Regular cardiac myocyte (primary cell): ENCODE measurements around the gene CKS1B. TPM values are rescaled to one million over a fixed set of nuclear protein-coding genes. Genes with fewer than 3 reads are reported as not detected.

Experiments
- total RNA-seq: library from RNA; depleted of rRNA; stranded (reverse); fragments of >200 nt; gene quantifications from 2 replicates; pipeline ENCODE4 v1.2.3, GENCODE V29; 2014

The CKS1B gene
- total RNA-seq = 40.9 and 151 TPM in 2 replicates

DNA sequence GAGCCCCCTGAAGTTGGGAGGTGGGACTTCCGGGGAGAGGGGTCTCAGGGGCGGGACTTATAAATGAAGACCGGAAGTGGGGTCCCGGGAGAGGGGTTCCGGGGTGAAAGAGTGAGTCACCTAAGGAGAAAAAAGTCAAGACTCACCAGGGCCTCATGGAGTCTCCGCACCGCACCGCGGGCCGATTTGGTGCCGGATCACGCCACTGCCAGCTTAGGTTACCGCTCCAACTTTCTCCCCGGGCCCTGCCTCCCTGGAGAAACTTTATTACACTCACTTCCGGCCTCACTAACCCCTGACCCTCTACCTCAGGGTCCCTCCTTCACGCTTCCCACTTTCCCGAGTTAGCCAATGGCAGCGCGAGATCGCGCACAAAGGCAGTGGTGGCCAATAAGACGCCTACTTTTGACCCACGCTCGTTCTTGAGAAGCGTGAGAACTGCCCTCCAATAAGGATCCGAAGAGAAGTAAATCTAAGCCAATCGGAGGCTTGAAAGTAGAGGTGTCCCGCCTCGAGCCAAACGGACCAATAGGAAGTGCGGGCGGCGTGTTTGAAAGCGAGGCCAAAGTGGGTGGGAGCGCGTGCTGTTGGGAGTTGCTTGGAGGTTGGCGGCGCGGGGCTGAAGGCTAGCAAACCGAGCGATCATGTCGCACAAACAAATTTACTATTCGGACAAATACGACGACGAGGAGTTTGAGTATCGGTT is at the start of gene CKS1B:
CKS1B (plus strand) TSS at position 580 of the 706 bp plus-strand sequence; CDS start at position 645, 65 bp downstream.

DNA sequence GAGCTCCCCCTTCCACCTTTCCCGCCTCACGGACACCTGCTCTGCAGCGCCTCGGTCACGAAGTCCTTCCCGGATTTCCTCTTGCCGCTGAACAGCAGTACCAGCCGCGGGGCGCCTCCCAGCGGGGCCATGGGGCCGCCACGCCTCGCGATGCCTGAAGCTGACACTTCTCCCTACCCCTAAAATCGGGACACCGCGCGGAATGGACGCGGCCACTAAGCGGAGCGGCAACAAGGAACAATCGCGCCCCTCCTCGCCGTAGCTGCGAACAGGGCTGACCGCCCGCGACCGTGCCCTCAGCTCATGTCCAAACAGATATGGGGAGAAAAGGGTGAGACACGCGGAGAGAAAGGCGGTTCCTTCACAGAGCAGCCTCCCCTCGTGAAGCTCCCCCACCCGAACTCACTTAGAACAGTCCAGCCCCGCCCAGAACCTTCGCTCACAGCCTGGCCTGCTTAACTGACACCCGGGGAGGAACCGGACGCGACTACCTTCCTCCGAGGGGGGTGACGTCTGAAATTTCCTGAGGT is 37.9 kb upstream of the CKS1B start, which contains the start of gene PMVK:
PMVK (minus strand) TSS at position 165 of the 530 bp plus-strand sequence; CDS start at position 131, 34 bp downstream.

DNA sequence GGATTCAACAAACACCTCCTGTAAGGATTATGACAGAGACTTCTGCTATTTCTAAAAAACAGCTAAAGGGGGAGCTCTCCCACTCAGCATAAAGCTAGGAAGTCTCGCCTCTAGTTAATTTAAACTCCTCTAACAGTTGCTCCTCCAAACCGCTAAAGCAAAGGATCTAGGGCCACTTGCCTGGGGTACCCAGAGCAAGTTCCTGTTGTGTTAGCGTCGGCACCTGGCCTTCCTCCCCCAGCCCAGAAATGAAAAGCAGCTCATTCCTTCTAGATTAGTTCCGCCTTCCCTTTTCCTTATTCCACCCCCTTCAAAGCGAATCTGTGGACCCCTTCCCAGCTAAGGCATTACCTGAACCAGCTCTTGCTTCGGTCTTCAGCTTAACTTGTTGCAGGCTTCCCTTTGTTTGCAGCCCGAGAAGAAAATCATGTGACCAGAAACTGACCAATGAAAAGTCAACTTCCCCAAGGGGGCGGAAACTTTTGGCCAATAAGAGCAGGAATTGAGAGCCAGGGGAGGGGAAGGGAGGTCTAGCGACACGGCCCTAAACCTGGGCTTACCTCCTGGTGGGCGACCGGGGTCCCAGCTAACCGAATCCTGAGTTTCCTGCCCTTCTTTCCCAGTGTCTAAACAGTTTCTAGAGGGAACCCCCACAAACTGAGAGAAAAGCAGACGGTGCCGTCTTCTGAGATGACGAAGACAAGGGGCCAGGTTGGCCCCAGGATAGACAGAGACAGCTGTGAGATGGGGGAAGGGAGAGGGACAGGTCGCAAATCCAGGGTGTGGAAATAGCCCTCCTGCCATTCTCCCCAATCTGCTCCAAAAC is 18.6 kb upstream of the CKS1B start, which contains the start of gene PBXIP1:
PBXIP1 (minus strand) TSS at position 382 of the 826 bp plus-strand sequence. CDS start 2,378 bp downstream, outside the sequence.

DNA sequence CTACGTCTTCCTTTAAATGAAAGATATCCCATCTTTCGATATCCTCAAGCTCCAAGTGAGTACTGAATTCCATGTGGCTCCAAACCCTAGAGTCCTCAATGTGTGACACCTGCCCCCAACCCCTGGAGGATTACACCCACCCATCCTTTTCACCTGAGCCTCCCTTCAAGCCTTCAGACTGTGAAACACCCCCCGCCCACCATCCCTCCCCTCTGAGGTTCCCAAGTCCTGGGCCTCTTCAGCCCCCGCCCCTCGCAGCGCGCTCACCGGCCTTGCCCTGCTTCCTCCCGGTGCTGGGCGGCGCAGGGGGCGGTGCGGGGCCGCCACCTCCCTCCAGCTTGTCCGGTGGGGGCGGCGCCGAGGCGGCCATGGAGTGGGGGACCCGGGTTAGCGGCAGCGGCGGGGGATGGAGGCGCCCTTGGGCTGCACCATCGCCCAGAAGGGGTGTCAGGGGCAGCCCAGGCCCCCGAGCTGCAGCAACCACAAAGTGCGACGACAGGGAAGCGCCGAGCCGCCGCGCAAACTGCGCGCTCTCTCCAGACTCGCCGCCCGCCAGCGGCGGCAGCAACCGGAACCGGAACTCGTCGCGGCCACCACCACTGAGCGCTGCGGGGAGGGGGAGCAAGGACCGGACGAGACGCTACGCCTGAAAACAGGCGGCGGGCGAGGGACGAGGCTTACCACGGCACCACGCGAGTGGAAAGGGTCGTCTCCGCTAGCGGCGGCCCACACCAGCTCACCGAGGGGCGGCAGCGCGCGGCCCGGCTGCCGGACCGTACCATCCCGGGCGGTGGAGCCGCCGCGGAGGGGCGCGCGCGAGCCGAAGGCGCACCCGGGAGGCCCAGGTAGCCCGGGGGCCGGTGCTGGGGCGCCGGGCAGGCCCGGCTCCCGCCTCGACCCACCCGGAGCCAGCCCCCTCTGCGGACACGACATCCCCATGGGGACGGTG is 13.0 kb upstream of the CKS1B start, which contains the start of gene PYGO2:
PYGO2 (minus strand) TSS at position 576 of the 949 bp plus-strand sequence; CDS start at position 370, 206 bp downstream.

DNA sequence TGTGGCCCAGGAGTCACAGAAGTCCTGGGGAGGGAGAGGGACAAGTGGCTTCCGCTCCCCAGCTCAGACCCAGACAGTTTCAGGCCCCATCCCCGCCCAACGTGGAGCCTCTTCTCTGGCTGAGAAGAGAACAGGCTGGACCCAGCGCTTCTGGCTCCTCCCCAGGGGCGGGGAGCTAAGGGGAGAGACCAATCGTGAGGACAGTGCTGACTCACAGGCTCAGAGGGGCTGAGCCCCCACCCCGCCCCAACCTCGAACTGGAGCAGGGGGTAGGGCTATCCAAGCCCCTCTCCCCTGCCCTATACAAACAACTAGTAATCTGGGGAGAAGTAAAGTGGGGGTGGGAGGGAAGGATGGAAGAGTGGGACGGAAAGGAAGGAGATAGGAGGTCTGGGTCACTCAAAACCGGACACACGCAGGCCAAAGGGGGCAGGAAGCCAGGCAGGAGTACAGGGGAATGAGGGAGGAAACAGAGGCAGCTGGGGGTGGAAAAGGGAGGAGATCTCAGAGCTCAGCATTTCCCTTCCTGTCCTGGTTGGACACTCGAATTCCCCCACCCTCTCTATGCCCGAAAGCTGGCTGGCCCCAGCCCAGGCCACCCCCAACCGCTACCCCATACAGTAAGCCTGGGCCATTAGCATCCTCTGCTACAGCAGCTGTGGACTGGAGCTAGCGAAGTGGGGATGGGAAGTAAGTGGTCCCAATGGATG is 3.7 kb upstream of the CKS1B start, which contains the start of gene SHC1:
SHC1 (minus strand) TSS at position 117 of the 710 bp plus-strand sequence. CDS start 221 bp downstream, outside the sequence.

DNA sequence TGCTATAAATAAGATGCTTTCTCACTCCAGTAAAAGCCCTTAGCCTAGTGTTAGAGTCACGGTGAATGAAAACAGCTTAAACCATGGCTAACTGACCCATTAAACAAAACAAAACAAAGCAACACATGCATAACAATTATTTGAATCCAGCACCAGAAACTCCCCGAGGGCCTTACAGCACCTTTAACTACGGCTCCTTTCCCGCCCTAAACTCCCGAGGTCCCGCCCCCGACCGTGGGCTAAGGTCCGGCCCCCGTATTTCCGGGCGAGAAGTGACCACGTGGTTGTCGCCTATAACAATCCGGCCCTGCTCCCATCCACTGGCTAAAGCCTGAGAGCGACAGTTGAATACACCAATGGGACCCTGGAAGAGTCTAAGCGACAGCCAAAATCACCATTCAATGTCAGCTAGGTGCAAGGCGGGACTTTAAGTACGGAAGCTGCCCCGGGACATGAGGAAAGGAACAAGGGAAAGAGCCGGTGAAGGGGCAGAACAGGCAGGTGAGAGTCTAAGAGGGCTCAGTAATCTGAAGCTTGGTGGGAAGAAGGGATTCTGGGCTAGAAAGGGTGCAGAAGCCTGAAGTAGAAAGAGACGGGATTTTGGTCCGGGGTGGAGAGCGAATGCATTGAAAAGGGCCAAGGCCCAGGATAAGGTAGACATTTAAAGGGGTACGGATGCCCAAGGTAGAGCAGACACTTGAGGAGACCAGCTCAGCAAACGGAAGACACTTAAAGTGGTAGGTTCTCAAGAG is 8.6 kb downstream of the CKS1B start, which contains the start of gene FLAD1:
FLAD1 (plus strand) TSS at position 448 of the 752 bp plus-strand sequence. CDS start 351 bp downstream, outside the sequence.

DNA sequence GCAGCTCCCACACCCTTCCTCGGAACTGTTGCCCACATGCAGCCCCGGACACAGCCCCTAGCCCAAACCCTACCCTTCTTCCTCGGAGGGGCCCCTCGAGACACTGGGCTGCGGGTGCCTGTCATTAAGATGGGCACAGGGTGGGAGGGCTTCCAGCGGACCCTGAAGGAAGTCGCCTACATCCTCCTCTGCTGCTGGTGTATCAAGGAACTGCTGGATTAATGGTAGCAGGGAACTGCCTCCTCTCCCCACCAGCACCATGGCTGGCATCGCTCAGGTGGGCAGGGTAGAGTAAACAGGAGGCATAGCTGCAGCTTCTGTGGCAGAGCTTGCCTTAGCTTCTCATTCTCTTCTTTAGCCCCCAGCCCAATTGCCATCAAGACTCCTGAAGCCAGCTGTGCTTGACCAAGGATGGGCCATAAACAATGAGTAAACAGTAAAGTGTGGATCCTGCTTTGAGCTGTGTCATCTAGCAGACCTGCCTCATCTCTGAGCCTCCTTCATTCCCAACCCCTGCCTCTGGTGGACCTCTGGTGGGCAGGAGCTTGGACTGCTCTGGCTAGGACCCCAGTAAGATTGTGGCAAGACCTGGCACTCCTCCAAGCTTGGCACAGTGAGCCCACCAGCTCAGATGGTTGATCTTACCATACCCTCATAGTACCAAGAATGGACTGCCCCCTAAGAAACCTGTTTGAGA is 19.2 kb downstream of the CKS1B start, which contains the start of gene LENEP:
LENEP (plus strand) TSS at position 15 of the 697 bp plus-strand sequence; CDS start at position 37, 22 bp downstream.

DNA sequence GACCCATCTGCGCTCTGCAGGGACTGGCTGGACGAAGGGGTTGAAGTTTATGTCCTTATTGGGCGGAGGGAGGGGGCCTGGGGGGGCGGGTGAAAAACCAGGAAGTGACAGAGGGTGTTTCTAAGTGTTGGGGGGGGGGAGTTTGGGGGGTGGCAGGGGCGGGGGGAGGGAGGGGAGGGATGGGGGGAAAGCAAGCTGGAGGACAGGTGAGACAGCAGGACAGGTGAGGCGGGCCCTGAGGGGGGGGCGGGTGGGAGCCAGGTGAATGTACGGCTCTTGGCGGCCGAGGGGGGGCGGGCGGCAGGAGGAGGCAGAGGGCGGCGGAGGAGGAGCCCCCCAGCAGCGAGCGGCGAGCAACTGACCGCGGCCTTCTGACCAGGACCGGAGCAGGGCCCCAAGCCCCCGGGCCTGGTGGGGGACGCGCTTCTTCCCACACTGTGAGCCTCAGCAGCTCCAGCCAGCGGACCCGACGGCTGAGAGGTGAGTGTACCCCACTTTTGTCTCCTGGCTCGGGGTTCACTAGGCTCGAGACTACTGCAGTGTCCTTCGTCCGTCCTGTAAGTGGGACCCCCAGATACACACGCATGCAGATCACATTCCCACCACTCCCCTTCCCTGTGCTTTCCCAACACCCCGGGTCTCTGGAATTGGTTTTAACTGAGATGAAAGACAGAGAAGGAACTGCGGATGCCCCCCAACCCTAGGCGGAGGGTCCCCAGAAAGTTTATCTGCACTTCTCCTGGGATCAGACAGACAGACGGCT is 28.2 kb downstream of the CKS1B start, which contains the start of gene ZBTB7B:
ZBTB7B (plus strand) TSS at position 339 of the 763 bp plus-strand sequence. CDS start 11,859 bp downstream, outside the sequence.

Other genes with a start within 250 kb of the CKS1B start
- gene KCNN3, start 104.4 kb upstream of the CKS1B start, total RNA-seq = under 0.01 and 0.28 TPM in 2 replicates
- gene PMVK, start 38.0 kb upstream of the CKS1B start, total RNA-seq = 6.5 and 13.2 TPM in 2 replicates
- 27.6 and 109 TPM in 2 replicates for gene PBXIP1, start 18.6 kb upstream of the CKS1B start, total RNA-seq
- gene PYGO2, start 12.9 kb upstream of the CKS1B start, total RNA-seq = 5.6 and 7.7 TPM in 2 replicates
- gene SHC1, start 3.9 kb upstream of the CKS1B start, total RNA-seq = 176 and 223 TPM in 2 replicates
- 17.8 and 27.4 TPM in 2 replicates for gene FLAD1, start 8.7 kb downstream of the CKS1B start, total RNA-seq
- 0.56 TPM in 1 of 2 replicates, not detected in the other for gene LENEP, start 18.9 kb downstream of the CKS1B start, total RNA-seq
- 12.5 and 16.9 TPM in 2 replicates for gene ZBTB7B, start 28.1 kb downstream of the CKS1B start, total RNA-seq
- gene DCST2, start 59.1 kb downstream of the CKS1B start, total RNA-seq = not detected in 2 replicates
- not detected in 2 replicates for gene DCST1, start 59.1 kb downstream of the CKS1B start, total RNA-seq
- 66.8 and 66.9 TPM in 2 replicates for gene ADAM15, start 76.6 kb downstream of the CKS1B start, total RNA-seq
- gene EFNA4, start 89.1 kb downstream of the CKS1B start, total RNA-seq = 1.9 and 3.7 TPM in 2 replicates
- gene EFNA3, start 104.2 kb downstream of the CKS1B start, total RNA-seq = 0.77 and 3.1 TPM in 2 replicates
- 0.19 and 1.4 TPM in 2 replicates for gene EFNA1, start 153.2 kb downstream of the CKS1B start, total RNA-seq
- 26.6 and 27.3 TPM in 2 replicates for gene SLC50A1, start 161.2 kb downstream of the CKS1B start, total RNA-seq
- 27.6 and 28.0 TPM in 2 replicates for gene DPM3, start 165.8 kb downstream of the CKS1B start, total RNA-seq
- gene KRTCAP2, start 198.6 kb downstream of the CKS1B start, total RNA-seq = 138 TPM in 2 replicates
- 1.5 and 2.5 TPM in 2 replicates for gene TRIM46, start 199.2 kb downstream of the CKS1B start, total RNA-seq
- gene THBS3, start 233.2 kb downstream of the CKS1B start, total RNA-seq = 7.9 and 14.4 TPM in 2 replicates
- 44.3 and 57.3 TPM in 2 replicates for gene MTX1, start 234.0 kb downstream of the CKS1B start, total RNA-seq